HepG2 (cell line): ENCODE data around the gene FAM131A. TPM values are rescaled to one million over a fixed set of nuclear protein-coding genes. Genes with fewer than 3 reads are reported as not detected.

Experiments
- CHD4 ChIP-seq: fragments of 200-600 bp; sonication (generic); IDR thresholded peaks from 2 replicates; pipeline ENCODE4 v1.7.0; 2017; ENCODE audit warnings: mild to moderate bottlenecking, low read length, borderline replicate concordance
- FOXO4 ChIP-seq: sonication (generic); formaldehyde crosslinking; conservative IDR thresholded peaks from 2 replicates; pipeline ENCODE4 v1.8.1; 2023; ENCODE audit warnings: missing genetic modification reagents
- KAT8 ChIP-seq: IDR thresholded peaks from 2 replicates; pipeline ENCODE4 v1.6.1; 2016; ENCODE audit warnings: missing genetic modification reagents, missing compliant biosample characterization
- MLXIP ChIP-seq: sonication (generic); formaldehyde crosslinking; IDR thresholded peaks from 2 replicates; pipeline ENCODE4 v1.9.0; 2021; ENCODE audit warnings: missing genetic modification reagents, borderline replicate concordance
- NR3C1 ChIP-seq: sonication (generic); formaldehyde crosslinking; IDR thresholded peaks from 2 replicates; pipeline ENCODE4 v1.4.0; 2020; ENCODE audit warnings: missing genetic modification reagents
- SMAD1 ChIP-seq: sonication (generic); formaldehyde crosslinking; IDR thresholded peaks from 2 replicates; pipeline ENCODE4 v1.4.0; 2020; ENCODE audit warnings: missing genetic modification reagents, low read depth, mild to moderate bottlenecking, borderline replicate concordance
- SP5 ChIP-seq: IDR thresholded peaks from 2 replicates; pipeline ENCODE4 v1.6.1; 2016; ENCODE audit warnings: low read depth, borderline replicate concordance
- STAT6 ChIP-seq: sonication (generic); formaldehyde crosslinking; IDR thresholded peaks from 2 replicates; pipeline ENCODE4 v1.4.0; 2020; ENCODE audit warnings: missing genetic modification reagents, mild to moderate bottlenecking, borderline replicate concordance
- TEAD3 ChIP-seq: optimal IDR thresholded peaks from 2 replicates; pipeline ENCODE3; 2016; ENCODE audit warnings: borderline replicate concordance
- TFE3 ChIP-seq: IDR thresholded peaks from 2 replicates; pipeline ENCODE4 v1.6.1; 2016
- ZNF646 ChIP-seq: sonication (generic); formaldehyde crosslinking; IDR thresholded peaks from 2 replicates; pipeline ENCODE4 v1.9.0; 2021; ENCODE audit warnings: mild to moderate bottlenecking, missing genetic modification reagents
- ZNF782 ChIP-seq: sonication (generic); formaldehyde crosslinking; IDR thresholded peaks from 2 replicates; pipeline ENCODE4 v1.4.0; 2020; ENCODE audit warnings: missing genetic modification reagents, mild to moderate bottlenecking, borderline replicate concordance
- ZSCAN31 ChIP-seq: sonication (generic); formaldehyde crosslinking; IDR thresholded peaks from 2 replicates; pipeline ENCODE4 v1.5.0; 2020; ENCODE audit warnings: low read depth, mild to moderate bottlenecking, missing genetic modification reagents
- polyA plus RNA-seq, 8 experiments: library from polyadenylated mRNA; depleted of rRNA in 3 of 8; stranded (reverse) in 7 of 8; unstranded in 1 of 8; fragments of >200 nt; fragmentation: Illumina TruSeq in 4 of 8; extraction: Trizol in 4 of 8; gene quantifications; 2 replicates each; pipeline versions ENCODE4 v1.2.1 to v1.2.3, GENCODE V29; 2011 to 2016; ENCODE audit warnings: low read depth in 4 of 8, missing spikeins in 1 of 8, mixed read lengths in 1 of 8; ENCODE audit not compliant: insufficient read depth in 1 of 8
- total RNA-seq, 5 experiments: library from RNA; depleted of rRNA; stranded (reverse); fragments of >200 nt; fragmentation: Illumina TruSeq; extraction: Trizol; gene quantifications; 2 replicates each; pipeline ENCODE4 v1.2.3, GENCODE V29; 2016; ENCODE audit warnings: low read depth in 1 of 5

Gene FAM131A
- total and polyA plus RNA-seq, 2 of the 13 experiments (the other 11 are each of a cell fraction or from before 2014, with no cell fraction given): 9.2 to 9.3 TPM

- TF ChIP-seq NR3C1 (no peak), ZNF646 (no peak), MLXIP (CRISPR knock-in tag) (no peak), KAT8 (CRISPR knock-in tag) (peak; percentile 87), SMAD1 (CRISPR knock-in tag) (no peak), ZNF782 (CRISPR knock-in tag) (peak; percentile 90), FOXO4 (CRISPR knock-in tag) (no peak), TFE3 (peak; percentile 62; the same call in 1 of the 2 replicates), CHD4 (no peak), ZSCAN31 (CRISPR knock-in tag) (peak; percentile 60; the same call in 1 of the 2 replicates), TEAD3 (CRISPR knock-in tag) (no peak), SP5 (CRISPR knock-in tag) (no peak; the same call in 1 of the 2 replicates), STAT6 (CRISPR knock-in tag) (peak; percentile 22; the same call in 1 of the 2 replicates)
Measured at GRCh38 chr3:184377882-184378445, 40.6 kb downstream of the FAM131A start, which contains the start of gene THPO (continued).
